ENCODE measurements around the gene OR13C2.

The OR13C2 gene

GRCh38 chr9:104617418-104617817 lies 12.0 kb upstream of the OR13C2 start:
- TF ChIP-seq CTCF (conservative IDR thresholded peaks at IDR 0.05; ENCODE audit: low read depth, low read length): no peak
- H3K36me3 ChIP-seq (ENCODE audit: insufficient read depth): no peaks in the 10 kb centered on the region
- H3K27ac ChIP-seq: no peak overlapping the region
- H3K27me3 ChIP-seq (ENCODE audit: insufficient read depth, low read depth): no peaks in the 10 kb centered on the region
- no peak overlapping the region for H3K9ac ChIP-seq
- H3K4me1 ChIP-seq (ENCODE audit: low read depth, poor library complexity, severe bottlenecking): no peaks in the 10 kb centered on the region
- H3K4me2 ChIP-seq: no peak overlapping the region
- H3K4me3 ChIP-seq (IDR thresholded peaks at IDR 0.05; ENCODE audit: insufficient read depth, low read depth, low read length): no peak overlapping the region
- no peaks in the 10 kb centered on the region for H4K20me1 ChIP-seq (ENCODE audit: insufficient read depth)
- H2AFZ ChIP-seq (ENCODE audit: low read depth): no peak overlapping the region
- H3K79me2 ChIP-seq (ENCODE audit: insufficient read depth, low read depth): no peaks in the 10 kb centered on the region

GRCh38 chr9:104611213-104611612 lies 5.8 kb upstream of the OR13C2 start:
- no peak overlapping the region for H3K4me2 ChIP-seq
- no peak for TF ChIP-seq CTCF (conservative IDR thresholded peaks at IDR 0.05; ENCODE audit: low read depth, low read length)
- H3K4me3 ChIP-seq (IDR thresholded peaks at IDR 0.05; ENCODE audit: insufficient read depth, low read depth, low read length): no peak overlapping the region
- no peak overlapping the region for H3K9ac ChIP-seq
- no peak overlapping the region for H2AFZ ChIP-seq (ENCODE audit: low read depth)
- no peaks in the 10 kb centered on the region for H3K4me1 ChIP-seq (ENCODE audit: low read depth, poor library complexity, severe bottlenecking)
- no peaks in the 10 kb centered on the region for H4K20me1 ChIP-seq (ENCODE audit: insufficient read depth)
- no peaks in the 10 kb centered on the region for H3K27me3 ChIP-seq (ENCODE audit: insufficient read depth, low read depth)
- H3K36me3 ChIP-seq (ENCODE audit: insufficient read depth): no peaks in the 10 kb centered on the region
- no peak overlapping the region for H3K27ac ChIP-seq
- no peaks in the 10 kb centered on the region for H3K79me2 ChIP-seq (ENCODE audit: insufficient read depth, low read depth)

GRCh38 chr9:104608336-104608735 lies 2.9 kb upstream of the OR13C2 start:
- Histone ChIP-seq H3K36me3 (ENCODE audit: insufficient read depth) (no peaks in the 10 kb centered on the region), H3K27ac (no peak overlapping the region), H3K79me2 (ENCODE audit: insufficient read depth, low read depth) (no peaks in the 10 kb centered on the region), H3K4me1 (ENCODE audit: low read depth, poor library complexity, severe bottlenecking) (no peaks in the 10 kb centered on the region), H3K4me3 (IDR thresholded peaks at IDR 0.05; ENCODE audit: insufficient read depth, low read depth, low read length) (no peak overlapping the region), H3K4me2 (no peak overlapping the region), H3K9ac (no peak overlapping the region), H2AFZ (ENCODE audit: low read depth) (no peak overlapping the region), H4K20me1 (ENCODE audit: insufficient read depth) (no peaks in the 10 kb centered on the region), H3K27me3 (ENCODE audit: insufficient read depth, low read depth) (no peaks in the 10 kb centered on the region)
- peak; percentile 42; the same call in 1 of the 2 replicates for TF ChIP-seq CTCF (conservative IDR thresholded peaks at IDR 0.05; ENCODE audit: low read depth, low read length)

- no peaks in the 10 kb centered on the region for H3K36me3 ChIP-seq (ENCODE audit: insufficient read depth)
- H3K27me3 ChIP-seq (ENCODE audit: insufficient read depth, low read depth): no peaks in the 10 kb centered on the region
- no peaks in the 10 kb centered on the region for H3K4me1 ChIP-seq (ENCODE audit: low read depth, poor library complexity, severe bottlenecking)
- no peak for TF ChIP-seq CTCF (conservative IDR thresholded peaks at IDR 0.05; ENCODE audit: low read depth, low read length)
- no peak overlapping the region for H3K4me2 ChIP-seq
- no peak overlapping the region for H3K27ac ChIP-seq
- no peaks in the 10 kb centered on the region for H4K20me1 ChIP-seq (ENCODE audit: insufficient read depth)
- no peak overlapping the region for H3K9ac ChIP-seq
- H3K4me3 ChIP-seq (IDR thresholded peaks at IDR 0.05; ENCODE audit: insufficient read depth, low read depth, low read length): no peak overlapping the region
- no peak overlapping the region for H2AFZ ChIP-seq (ENCODE audit: low read depth)
- no peaks in the 10 kb centered on the region for H3K79me2 ChIP-seq (ENCODE audit: insufficient read depth, low read depth)
Measured at GRCh38 chr9:104606152-104606551, 725 bp upstream of the OR13C2 start.
